NCI-H2171 (cell line): ENCODE measurements around the gene NEUROG1.
A peak's percentile ranks its signal among the peaks of the same experiment; 100 is the strongest.
"Not testable (repeated sequence)": the region's sequence is repeated elsewhere in the genome, so short reads cannot be mapped to it uniquely, and the experiment has no call there.

ENCODE experiments used
- DNase-seq: peaks from one replicate; lab custom pipeline; 2025; lab: John Stamatoyannopoulos, UW

NEUROG1 gene

GRCh38 chr5:135537271-135537670 lies 1.5 kb upstream of the NEUROG1 start:
- no peak for DNase-seq

- no peak for DNase-seq
Measured at GRCh38 chr5:135535420-135535819, 344 bp downstream of the NEUROG1 start.

DNA sequence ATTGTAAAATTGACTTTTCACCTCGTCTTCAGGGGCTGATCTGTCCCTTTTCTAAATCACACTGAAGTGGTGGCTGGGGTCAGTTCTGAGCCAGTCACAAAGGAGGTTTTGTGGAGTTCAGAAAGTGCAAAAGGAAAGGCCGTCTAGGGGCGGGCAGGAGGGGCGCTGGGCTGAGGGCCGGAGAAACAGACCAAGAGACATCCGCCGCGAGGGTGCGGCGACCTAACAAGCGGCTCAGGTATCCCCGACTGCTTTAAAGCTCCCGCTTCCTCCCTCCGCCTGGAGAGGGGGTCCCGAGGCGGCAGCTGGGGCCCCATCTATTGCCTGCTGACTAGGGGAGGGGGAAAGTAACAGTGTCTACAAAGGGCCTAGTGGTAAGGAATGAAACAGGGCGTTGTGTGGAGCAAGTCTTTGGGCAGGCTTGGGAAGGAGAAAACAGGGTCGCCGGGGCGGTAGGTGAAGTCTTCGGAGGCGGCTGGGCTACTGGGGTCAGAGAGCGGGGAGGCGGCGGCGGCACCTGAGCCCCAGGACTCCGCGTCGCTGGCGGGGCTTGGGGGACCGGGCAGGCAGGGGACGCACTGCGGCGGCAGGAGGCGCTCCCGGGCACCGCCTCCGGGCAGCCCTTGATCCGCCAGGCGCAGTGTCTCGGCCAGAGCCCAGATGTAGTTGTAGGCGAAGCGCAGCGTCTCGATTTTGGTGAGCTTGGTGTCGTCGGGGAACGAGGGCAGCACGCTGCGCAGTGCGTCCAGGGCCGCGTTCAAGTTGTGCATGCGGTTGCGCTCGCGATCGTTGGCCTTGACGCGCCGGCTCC lies 950 bp downstream of the NEUROG1 start:
- DNase-seq, result no peak

DNA sequence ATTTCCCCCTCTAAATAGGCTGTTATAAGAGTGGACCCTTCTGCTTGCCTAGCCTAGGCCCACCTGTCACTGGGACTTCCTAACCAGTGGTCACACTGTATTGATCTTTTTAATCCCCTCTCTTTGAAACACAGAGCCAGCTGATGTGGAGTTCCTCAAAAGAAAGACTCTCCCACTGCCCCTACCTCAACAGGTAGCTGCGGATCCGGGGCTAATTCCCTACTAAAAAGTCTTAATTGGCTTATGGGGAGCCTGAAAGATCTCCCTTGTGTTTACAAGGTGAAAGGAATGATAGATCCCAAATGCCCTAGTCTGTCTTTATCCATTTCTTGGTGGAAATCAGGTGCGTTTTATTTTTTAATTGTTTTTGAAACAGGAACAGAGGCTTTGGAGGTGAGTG lies 2.0 kb downstream of the NEUROG1 start:
- no peak for DNase-seq

DNA sequence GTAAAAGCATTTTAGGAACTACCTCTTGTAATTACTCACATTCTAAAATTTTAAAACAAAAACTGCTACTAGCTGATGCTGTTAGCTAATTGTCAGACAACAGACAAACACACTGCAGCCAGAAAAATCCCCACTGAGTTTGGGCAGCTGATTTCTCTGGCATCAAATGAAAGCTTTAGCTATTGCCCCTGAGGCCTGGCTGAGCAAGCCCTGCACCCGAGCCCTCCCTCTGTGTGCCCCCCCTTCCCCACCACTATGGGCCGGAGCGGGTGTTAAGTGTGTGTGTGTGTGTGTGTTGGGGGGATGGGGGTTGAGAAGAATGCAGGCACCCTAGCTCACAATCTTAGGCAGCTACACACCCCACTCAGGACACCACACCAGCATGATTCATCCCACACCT lies 2.4 kb downstream of the NEUROG1 start:
- no peak for DNase-seq

GRCh38 chr5:135529576-135529975 lies 6.2 kb downstream of the NEUROG1 start:
- DNase-seq, result not testable (repeated sequence)

GRCh38 chr5:135526924-135527323 lies 8.8 kb downstream of the NEUROG1 start:
- DNase-seq, result no peak

DNA sequence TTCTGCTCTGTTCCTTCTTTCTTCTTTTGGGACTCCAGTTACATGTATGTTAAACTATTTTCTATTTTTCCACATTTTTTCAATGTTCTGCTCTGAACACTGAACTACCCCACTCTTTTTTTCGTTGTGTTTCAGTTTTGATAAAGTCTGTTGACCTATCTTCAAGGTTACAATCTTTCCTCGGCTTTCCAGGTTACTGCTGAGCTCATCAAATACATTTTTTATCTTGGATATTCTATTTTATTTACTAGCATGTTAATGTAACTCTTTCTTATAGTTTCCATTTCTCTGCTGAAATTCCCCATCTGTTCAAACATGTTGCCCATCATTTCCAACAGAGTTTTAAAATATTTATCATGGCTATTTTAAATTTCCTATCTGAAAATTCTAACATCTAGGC lies 13.8 kb downstream of the NEUROG1 start:
- DNase-seq, result no peak

DNA sequence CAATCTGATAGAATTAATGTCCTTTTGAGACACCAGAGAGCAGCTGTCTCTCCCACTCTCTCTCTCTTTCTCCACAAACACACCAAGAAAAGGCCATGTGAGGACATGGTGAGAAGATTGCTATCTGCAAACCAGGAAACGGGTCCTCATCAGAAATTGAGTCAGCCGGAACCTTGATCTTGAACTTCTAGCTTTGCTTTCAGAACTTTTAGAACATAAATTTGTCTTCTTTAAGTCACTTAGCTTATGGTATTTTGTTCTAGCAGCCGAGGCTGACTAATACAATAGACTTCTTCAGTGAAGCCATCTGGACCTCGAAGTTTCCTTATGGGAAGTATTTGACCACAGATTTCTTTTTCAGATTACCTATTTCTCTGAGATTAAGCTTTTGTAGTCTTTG lies 18.1 kb downstream of the NEUROG1 start:
- DNase-seq, result no peak

DNA sequence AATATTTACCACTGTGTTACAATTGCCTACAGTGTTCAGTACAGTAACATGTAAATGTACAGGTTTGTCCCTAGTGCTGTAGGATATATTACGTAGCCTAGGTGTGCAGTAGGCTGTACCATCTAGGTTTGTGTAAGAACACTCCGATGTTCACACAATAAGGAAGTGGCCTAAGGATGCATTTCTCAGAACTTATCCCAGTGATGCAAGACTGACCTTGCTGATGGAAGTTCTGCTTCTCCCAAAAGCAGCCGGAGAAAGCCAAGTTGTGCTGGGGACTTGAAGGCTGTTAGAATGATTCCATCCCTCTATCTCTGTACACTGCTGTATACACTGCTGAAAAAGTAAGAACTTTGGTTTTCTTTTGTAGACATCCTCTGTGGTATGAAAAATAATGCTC lies 21.6 kb downstream of the NEUROG1 start:
- DNase-seq, result no peak

DNA sequence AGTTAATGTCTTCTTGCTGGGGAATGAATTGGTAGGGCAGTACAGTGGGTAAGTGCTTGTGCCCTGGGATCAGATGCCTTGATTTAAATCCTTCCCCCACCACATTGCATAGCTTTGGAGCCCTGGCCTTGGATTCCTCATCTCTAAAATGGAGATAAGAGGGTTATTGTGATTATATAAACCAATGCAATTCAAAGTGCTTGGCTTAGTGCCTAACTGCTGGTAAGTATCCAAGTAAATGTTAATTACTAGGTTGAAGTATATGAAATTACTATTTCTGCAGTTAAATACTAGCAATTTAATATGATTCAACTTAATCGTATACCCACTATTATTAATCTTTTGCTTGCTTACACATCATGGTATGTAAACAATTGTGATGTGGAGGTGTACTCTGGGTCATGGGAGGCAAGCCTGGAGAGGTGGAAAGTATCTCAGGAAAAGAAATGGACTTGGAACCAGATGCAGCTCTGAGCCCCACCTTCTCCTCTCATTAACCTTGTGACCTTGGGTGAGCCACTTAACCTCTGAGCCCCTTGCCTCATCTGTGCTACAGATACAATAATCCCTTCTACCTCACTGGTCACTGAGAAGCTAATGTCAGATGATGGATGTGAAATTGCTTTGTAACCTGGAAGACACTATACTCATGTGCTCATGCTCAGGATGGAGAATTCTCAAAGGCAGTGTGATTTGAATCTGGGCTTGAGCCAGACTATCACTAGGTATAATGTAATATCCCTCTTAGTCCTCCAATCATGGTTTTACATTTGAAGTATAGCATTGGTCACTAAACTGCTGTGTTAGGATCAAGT lies 23.8 kb downstream of the NEUROG1 start:
- no peak for DNase-seq

GRCh38 chr5:135509995-135510394 lies 25.8 kb downstream of the NEUROG1 start:
- no peak for DNase-seq

- DNase-seq, result peak; percentile 41
Measured at GRCh38 chr5:135508496-135509005, 27.2 kb downstream of the NEUROG1 start.

GRCh38 chr5:135505973-135506372 lies 29.8 kb downstream of the NEUROG1 start:
- no peak for DNase-seq

DNA sequence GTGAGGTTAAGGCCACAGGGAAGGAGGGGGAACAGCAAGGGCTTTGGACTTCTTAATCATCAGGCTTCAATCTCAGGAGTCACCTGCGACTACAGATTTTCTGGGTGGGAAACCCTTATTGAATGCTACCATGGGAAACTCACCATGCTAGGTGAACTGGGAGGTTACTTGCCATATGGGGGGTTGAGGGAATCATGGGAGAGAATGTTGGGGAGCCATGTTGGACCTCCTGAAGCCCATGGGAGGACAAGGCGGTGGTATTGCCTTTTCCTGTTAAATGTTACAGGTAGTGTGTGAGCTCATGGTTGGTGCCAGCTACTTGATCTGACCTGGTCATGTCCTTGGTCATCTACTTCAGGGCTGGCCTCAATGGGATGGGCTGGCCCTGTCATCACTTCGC lies 31.4 kb downstream of the NEUROG1 start:
- no peak for DNase-seq

DNA sequence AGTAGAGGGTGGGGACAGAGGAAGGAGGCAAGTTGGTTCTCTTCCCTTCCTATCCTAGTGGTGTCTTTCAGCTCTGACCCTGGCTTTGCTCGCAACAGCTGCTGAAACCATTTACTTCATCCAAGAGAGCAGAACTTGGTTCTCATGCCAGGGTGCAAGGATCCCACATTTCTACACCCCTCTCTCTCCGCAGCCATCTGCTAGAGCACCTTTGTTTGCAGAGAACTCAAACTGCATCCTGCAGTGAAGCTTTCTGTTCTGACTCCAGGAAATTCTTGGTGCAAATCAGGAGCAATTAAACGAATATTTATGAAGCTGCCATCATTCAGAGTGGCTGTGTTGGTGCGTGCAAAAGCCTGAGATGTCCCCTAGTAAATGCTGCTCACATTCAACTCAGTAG lies 31.9 kb downstream of the NEUROG1 start:
- no peak for DNase-seq

GRCh38 chr5:135502836-135503520 lies 32.8 kb downstream of the NEUROG1 start:
- no peak for DNase-seq

DNA sequence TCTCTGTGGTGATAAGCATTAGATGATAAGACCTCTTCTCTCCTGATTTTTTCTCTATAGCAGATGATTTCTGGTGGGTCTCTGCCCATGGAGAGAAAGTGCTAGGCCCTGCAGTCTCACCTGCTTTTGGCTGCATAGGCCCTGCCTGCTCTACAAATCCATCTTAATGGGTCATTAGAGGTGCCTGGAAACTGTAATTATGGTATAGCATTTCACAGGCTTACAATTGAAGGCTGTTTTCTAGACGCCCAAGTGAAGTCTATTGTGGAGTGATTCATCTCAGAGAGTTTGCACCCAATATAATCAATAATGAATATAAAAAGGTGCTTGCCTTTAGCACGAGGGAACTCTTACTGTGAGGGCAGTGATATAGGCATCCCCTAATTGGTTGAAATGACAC lies 33.8 kb downstream of the NEUROG1 start:
- DNase-seq, result no peak

DNA sequence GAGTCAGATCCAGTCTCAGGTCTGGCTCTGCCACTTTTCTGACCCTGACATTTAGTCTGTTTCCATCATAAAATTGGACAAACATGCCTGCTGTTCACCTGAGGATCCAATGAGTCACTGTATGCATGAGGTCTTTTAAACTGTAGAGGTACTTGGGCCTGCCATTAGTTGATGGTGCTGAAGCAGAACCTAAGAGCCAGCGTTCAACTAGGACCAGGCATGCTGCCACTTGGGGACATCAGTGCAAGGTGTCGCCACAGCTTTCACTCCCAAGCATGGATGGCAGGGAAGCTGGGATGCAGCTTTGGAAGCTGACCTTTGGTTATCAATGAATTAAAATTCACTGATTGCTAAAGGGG lies 37.1 kb downstream of the NEUROG1 start:
- no peak for DNase-seq

GRCh38 chr5:135497971-135498636 lies 37.7 kb downstream of the NEUROG1 start:
- peak; percentile 73 for DNase-seq

- DNase-seq, result not testable (repeated sequence)
Measured at GRCh38 chr5:135495531-135495930, 40.2 kb downstream of the NEUROG1 start.

GRCh38 chr5:135494196-135494595 lies 41.6 kb downstream of the NEUROG1 start:
- DNase-seq, result no peak
